Measurements from ENCODE around the gene KRTAP10-6.

- no peak for TF ChIP-seq NFRKB (IDR thresholded peaks at IDR 0.05)
- TF ChIP-seq SP1 (IDR thresholded peaks at IDR 0.05): no peak
- no peak for TF ChIP-seq HDGF (IDR thresholded peaks at IDR 0.05; ENCODE audit: borderline replicate concordance)
- no peak for TF ChIP-seq FOXK2 (IDR thresholded peaks at IDR 0.05)
- TF ChIP-seq ELF4 (IDR thresholded peaks at IDR 0.05): no peak
- no peak for TF ChIP-seq FOXM1 (IDR thresholded peaks at IDR 0.05; ENCODE audit: borderline replicate concordance)
- no peak for TF ChIP-seq CTBP1 (IDR thresholded peaks at IDR 0.05; ENCODE audit: borderline replicate concordance)
- TF ChIP-seq PKNOX1 (IDR thresholded peaks at IDR 0.05): no peak
- no peak for TF ChIP-seq SUZ12 (IDR thresholded peaks at IDR 0.05)
- no peak for TF ChIP-seq ZNF384 (IDR thresholded peaks at IDR 0.05)
- TF ChIP-seq TARDBP (IDR thresholded peaks at IDR 0.05): no peak
Measured at GRCh38 chr21:44548922-44549321, 43.4 kb downstream of the KRTAP10-6 start.
